GM21786 (cell line): ENCODE measurements around the gene RXFP4.
A peak's percentile ranks its signal among the peaks of the same experiment; 100 is the strongest.

ENCODE experiments used
- ATAC-seq: cut with Tn5 transposase; IDR thresholded peaks from one replicate; pipeline ENCODE4 v1.9.1; 2021; ENCODE audit not compliant: unreplicated experiment

The RXFP4 gene

GRCh38 chr1:155957411-155957915 lies 16.0 kb downstream of the RXFP4 start:
- no peak for ATAC-seq

DNA sequence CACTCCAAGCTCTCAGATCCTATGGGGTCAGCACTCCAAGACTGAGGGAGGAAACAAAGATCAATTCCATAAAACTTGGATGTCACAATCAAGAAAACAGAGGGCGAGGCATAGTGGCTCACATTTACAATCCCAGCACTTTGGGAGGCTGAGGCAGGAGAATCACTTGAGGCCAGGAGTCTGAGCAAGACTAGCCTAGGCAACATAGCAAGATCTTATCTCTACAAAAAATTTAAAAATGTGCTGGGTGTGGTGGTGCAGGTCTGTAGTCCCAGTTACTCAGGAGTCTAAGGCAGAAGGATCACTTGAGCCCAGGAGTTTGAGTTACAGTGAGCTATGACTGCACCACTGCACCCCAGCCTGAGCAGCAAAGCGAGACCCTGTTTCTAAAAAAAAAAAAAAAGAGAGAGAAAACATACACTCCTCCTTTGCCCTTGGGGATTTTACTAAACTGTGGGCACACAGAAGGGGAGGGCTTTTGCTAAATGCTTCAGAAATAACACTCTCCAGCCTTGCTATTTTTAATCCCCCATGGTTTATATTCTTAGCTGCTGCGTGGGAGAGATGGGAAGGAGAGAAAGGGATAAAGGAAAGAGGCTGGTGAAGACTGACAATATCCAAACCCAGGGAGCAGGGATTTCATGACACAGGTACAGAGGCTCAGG lies 18.8 kb downstream of the RXFP4 start:
- ATAC-seq: no peak

GRCh38 chr1:155961937-155962336 lies 20.5 kb downstream of the RXFP4 start:
- no peak for ATAC-seq

DNA sequence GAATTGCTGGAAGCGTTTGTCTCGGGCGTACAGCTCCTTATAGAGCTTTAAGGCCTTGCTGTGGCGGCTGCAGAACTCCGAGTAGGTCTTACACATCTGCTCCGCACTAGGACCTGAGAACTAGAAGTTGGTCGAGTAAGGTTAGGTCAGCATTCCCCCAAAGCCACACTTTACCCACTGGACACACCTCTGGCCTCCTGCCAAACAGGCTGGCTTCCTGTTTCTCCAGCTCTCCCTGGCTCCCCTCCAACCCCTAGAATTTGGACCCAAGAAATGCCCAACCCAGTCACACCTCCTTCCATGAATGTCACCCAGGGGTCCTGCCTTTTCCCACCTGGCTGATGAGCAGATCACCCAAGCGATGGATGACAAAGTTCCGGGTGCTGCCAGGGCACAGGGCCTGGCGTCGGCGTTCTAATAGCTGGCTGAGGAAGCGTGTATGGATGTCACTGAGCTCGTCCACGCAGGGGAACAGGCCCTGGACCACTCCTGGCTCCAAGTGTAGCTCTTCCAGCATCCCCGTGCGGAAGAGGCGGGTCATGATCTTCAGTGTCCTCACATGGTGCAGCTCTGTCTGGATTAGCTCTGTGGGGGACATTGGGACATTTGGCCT lies 21.3 kb downstream of the RXFP4 start:
- no peak for ATAC-seq

- ATAC-seq: no peak
Observed at GRCh38 chr1:155964193-155964592, 22.8 kb downstream of the RXFP4 start.

GRCh38 chr1:155966135-155966534 lies 24.7 kb downstream of the RXFP4 start:
- ATAC-seq: no peak

DNA sequence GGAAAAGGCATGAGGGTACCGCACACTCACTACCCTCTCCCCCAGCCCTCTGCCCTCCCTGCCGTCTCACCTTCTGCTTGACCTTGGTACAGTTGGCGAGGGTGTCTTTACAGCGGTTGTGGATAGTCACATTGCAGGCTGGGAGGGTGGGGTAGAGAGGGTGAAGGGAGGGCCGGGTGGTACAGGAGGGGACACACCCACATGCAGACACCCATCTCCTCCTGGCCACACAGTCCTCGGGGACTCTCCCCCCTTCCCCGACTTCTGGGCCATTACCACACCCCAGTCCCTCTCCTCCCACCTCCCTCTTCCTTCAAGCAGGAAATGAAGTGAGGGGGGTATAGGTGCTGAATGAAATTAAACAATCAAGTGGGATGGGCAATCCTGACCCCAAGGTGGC lies 25.3 kb downstream of the RXFP4 start:
- no peak for ATAC-seq

DNA sequence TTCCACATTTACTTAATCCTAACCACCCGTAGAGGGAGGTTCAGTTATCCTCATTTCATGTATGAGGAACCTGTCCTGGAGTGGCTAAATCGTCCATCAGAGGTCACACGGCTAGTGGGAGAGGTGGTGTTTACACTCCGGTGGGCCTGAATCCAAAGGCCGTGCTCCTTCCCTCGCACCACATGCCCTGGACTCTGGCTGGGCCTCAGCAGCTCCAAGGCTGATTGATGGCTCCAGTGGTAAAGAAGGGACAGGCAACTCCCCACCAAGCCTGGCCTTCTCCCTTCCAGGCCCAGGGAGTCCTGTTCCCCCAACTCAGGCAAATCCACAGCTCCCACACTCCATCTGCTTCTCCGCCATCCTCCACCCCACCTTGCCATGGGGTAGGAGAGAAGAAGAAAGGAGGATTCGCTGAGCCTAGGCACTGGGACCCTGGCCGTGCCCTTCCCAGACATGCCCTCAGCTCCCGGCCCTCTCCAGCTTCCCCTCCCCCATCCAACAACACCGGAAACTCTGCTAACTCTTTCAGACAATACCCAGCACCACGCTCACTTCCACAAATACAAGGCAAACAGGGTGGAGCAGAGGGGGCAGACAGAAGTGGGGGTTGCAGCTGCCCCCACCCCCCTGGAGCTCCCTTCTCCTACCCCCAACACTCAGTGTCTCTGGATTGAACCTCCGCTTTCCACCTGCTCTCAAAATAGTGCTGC lies 26.1 kb downstream of the RXFP4 start:
- ATAC-seq: no peak

DNA sequence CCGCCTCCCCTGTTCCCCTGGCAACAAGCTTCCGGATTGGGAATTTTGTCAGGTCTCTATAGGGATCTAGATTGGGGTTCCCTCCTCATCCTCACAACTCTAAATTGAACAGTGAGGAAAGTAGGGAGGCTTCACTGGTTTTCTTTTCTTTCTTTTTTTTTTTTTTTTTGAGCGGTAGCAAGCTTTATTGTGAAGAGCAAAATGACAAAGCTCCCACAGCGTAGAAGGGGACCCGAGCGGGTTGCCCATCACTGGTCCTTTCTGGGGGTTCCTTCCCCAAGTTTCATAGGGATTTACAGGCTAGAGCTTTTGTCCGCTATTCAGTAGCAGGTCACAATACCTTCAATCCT lies 26.6 kb downstream of the RXFP4 start:
- no peak for ATAC-seq

DNA sequence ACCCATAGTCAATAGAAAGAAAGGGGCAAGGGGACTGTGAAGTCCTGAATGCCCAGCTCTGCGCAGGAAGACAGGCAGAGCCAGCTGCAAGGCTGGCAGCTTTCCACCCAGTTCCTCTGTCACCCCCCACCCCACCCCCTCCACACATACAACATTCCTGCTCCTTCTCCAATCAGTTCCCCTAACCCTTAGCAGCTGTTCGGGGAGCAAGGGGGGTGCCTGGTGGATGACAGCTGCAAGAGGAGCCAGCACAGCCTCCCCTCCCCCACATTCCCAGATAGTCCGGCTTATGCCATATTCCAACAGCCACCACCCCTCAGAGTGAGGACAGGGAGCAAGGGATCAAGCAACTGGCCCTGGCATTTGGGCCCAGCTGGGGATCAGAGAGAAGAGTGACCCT lies 27.2 kb downstream of the RXFP4 start:
- ATAC-seq: no peak

- no peak for ATAC-seq
Observed at GRCh38 chr1:155969377-155969791, 27.9 kb downstream of the RXFP4 start.

GRCh38 chr1:155970531-155971167 lies 29.2 kb downstream of the RXFP4 start:
- ATAC-seq: peak; percentile 76

- ATAC-seq: no peak
Observed at GRCh38 chr1:155971910-155972809, 30.7 kb downstream of the RXFP4 start.

- ATAC-seq: no peak
Observed at GRCh38 chr1:155973723-155974122, 32.3 kb downstream of the RXFP4 start.

DNA sequence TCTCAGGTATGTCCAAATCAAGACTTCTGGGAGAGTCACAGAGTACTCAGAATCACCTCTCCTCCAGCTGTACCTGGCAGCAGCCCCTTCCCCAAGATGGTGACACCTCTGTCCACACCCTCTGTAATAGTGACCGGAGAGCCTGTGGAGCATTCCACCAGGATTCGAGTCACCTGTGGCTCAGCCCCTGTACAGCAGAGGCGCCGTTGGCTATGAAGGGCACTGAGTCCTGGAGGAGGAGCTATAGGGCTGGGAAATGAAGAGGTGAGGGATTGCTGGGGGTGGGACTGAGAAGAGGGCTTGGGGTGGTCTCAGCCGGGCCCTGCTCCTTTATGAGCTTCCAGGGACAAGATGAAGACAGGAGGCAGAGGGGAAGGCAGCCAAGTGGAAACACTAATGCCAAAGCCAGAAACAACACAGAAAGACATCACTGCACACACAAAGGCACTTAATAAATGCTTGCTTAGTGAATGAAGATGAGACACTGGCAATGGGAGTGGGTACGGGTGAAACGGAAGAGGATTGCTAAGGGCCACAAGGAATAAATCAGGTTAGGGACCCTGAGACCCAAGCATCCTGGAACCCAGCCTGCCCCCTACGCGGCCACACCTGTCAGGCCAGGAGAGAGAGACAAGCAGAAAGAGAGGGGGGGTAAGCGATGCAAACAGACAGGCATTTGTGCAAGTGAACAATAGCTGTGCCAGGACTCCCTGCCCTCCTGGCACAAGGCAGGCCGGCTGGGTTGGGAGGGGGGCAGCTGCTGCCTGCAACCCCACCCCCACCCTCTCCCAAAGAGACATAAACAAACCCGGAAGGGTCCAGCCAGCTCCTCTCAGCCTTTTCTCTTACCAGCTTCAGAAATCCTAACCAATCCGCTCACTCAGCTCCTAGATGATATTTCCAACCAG lies 33.0 kb downstream of the RXFP4 start:
- no peak for ATAC-seq

DNA sequence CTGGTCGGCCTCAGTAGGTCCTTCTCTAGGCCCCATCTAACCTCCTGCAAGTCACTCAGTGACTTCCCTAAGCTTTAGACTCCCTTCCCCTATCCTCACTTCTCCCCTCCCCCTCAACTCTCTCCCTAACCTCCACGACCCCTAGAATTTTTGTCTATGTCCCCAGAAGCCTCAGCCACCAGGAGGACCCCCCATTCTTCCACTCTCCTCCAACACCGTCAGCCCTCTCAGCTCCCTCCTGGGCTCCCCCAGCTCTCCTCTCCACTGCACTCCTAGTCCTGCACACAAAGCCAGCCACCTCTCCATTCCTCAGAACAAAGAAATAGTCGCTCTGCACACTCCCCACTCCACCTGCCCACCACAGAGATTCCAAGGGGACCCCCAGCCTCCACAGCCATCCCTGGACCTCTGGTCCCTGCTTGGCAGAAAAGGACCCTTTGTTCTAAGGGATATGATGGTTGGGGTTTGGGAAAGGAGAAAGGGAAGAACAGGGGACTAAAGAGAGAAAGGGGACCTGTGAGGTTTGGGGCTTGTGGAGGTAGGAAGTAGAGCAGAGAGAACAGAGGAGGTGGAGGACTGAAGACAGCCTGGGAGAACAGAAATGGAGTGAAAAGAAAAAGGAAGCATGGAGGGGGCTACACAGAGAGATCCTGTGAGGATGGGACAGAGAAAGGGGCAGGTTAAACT lies 34.1 kb downstream of the RXFP4 start:
- no peak for ATAC-seq

DNA sequence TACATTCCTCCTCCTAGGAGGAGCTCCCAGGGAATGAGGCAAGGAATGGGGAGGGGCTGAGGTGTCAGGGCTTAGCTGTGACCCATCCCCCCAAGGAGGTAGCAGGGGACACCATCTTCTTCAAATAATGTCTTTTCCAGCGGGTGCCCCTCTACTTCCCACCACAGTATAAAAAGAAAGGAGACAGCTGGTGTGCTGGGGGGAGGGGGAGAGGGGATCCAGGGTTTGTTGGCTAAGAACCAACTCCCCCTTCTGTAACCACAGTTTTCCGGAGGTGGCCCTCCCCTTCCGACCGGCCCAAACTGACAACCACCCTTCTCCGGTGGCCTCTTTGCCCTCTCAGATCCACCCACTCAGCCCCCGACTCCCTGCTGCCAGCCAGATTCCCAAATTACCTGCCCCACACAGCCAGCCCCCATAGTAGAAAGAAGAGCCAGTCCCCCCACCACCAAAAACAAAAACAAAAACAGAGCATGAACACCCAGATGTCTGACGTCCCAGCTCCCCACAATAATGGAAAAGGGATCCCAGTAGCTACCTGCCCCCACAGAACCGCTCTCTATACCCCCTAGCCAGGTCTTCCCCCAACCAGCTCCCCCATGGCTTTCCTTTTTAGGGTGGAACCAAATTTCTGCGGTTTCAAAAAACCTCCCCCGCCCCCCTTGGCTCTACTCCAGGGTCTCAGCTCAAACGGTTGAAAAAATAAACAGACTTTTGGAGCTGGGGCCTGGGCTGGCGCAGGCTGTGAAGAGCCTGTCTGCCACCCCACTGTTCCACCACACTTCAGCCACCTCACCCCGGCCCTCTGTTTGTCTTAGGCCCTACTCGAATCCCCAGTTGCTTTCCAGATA lies 34.8 kb downstream of the RXFP4 start:
- no peak for ATAC-seq
